GM12892 (cell line): ENCODE measurements around the gene RARG.

ENCODE experiments used
- POLR2A ChIP-seq: IDR thresholded peaks from 2 replicates; pipeline ENCODE4 v1.6.1; 2011; ENCODE audit warnings: low read depth, low read length, control low read depth
- POLR2AphosphoS5 ChIP-seq: IDR thresholded peaks from 2 replicates; pipeline ENCODE4 v1.6.1; 2011; ENCODE audit warnings: low read depth, low read length, control low read depth

GRCh38 chr12:53267999-53268629 lies 36.1 kb upstream of the RARG start, which contains the start of gene ESPL1:
- TF ChIP-seq POLR2A (peak; percentile 3; the same call in 1 of the 2 replicates), POLR2AphosphoS5 (no peak)
